Stromal cell of bone marrow (primary cell): Measurements from ENCODE around the gene PLXNA4.

Experiments used
- DNase-seq: peaks from one replicate; pipeline ENCODE4 v3.0.0-alpha.2; 2012; ENCODE audit warnings: low read depth

PLXNA4 gene

DNA sequence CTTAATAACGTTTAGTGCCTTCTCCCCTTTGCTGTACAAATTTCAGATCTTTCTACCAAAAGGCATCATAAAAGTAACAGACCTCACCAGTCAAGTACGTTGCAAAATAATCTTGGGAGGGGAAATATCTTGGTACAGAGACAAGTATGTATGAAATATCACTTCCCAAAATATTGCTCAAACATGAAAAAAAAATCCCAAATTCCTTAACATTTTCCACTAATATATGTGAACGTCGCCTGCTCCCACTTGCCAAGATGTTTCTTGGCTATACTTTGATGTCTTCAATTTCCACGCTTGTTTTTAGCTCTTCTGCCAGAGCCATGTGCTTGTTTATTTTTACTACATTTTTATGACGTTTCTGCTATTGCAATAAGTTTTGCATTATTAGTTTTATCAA is 223.5 kb downstream of the PLXNA4 start:
- no peak for DNase-seq

DNA sequence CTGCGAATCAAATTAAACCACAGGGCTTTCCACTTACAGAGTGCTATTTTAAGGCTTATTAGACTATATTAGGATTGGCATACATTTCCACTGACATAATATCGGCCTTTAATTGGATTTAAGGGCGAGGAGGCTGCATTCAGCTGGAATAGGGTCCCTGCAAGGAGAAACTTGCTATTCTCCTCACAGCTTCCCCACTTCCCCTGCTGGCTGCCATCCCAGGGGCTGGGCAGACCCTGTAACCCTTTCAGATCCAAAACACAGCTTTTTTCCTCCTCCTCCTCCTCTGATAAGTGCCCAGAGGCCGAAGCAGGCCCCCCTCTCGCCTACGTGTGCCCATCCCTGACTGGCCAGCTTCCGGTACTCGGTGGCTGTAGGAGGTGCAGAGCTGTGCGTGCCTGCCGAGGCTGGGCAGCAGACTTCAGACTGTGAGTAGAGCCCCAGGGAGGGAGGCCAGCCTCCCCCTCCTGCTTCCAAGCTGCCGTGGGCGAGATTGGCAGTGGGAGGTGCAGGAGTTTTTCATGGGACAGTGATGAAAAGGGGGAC is 224.2 kb downstream of the PLXNA4 start:
- DNase-seq, result no peak

GRCh38 chr7:132350741-132351140 is 225.5 kb downstream of the PLXNA4 start:
- no peak for DNase-seq

GRCh38 chr7:132349075-132349474 is 227.2 kb downstream of the PLXNA4 start:
- no peak for DNase-seq

GRCh38 chr7:132348341-132348740 is 227.9 kb downstream of the PLXNA4 start:
- no peak for DNase-seq

- no peak for DNase-seq
These were observed 228.4 kb downstream of the PLXNA4 start for GRCh38 chr7:132347858-132348257.

DNA sequence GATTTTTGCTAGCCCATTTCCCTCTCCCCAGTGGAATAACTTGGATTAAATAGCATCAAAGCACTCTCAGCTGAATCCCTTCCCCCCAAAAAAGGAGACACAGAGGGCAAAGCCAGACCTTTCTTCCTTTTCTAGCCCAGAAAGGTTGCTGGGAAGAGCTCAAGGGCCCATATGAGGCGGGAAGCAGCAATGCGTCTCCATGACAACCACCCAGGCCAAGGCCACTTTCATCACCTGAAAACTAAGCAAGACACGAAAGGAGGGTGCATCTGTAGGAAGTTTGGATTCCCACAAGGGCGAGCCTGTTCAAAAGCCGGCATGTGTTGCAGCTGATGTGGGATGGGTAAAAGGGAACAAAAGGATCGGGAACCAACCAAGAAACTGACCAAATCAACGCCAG is 229.1 kb downstream of the PLXNA4 start:
- no peak for DNase-seq

- DNase-seq, result no peak
These were observed 230.6 kb downstream of the PLXNA4 start for GRCh38 chr7:132345543-132346129.

- no peak for DNase-seq
These were observed 231.2 kb downstream of the PLXNA4 start for GRCh38 chr7:132345030-132345429.

DNA sequence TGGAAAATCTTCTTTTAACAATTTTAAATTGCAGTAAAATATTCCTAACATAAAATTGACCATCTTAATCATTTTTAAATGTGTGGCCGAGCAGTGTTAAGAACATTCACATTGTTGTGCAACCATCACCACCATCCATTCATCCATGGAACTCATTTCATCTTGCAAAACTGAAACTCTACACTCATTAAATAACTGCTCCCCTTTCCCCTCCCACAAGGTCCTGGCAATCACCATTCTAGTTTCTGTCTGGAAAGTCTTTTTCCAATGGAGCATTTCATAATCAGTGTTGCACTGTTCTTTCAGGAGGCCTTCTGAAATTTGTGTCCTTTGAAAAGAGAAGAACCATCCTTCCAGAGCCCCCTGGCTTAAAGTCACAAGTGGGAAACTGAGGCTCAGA is 233.1 kb downstream of the PLXNA4 start:
- DNase-seq, result peak; percentile 63

GRCh38 chr7:132337450-132338080 is 238.7 kb downstream of the PLXNA4 start:
- no peak for DNase-seq

GRCh38 chr7:132336797-132337196 is 239.5 kb downstream of the PLXNA4 start:
- DNase-seq, result no peak

DNA sequence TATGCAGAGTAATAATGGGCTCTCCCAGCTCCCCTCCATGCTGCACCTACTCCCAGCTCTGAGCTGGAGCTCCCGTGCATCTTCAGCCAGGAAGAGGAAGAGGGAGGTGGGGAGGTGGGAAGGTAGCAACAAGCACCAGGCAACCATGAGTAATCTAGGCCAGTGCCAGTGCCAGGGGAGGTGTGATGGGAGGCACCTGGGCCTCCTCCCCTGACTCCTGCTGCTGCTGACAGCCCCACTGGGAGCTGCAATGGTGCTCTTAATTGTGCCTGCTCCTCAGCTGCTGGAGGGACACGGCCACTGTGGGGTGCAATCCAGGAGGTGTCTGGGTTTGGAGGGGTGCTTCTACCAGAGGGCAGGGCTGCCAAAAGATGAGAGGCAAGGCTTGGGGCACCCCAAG is 243.0 kb downstream of the PLXNA4 start:
- no peak for DNase-seq

- no peak for DNase-seq
These were observed 247.5 kb downstream of the PLXNA4 start for GRCh38 chr7:132328760-132329159.

DNA sequence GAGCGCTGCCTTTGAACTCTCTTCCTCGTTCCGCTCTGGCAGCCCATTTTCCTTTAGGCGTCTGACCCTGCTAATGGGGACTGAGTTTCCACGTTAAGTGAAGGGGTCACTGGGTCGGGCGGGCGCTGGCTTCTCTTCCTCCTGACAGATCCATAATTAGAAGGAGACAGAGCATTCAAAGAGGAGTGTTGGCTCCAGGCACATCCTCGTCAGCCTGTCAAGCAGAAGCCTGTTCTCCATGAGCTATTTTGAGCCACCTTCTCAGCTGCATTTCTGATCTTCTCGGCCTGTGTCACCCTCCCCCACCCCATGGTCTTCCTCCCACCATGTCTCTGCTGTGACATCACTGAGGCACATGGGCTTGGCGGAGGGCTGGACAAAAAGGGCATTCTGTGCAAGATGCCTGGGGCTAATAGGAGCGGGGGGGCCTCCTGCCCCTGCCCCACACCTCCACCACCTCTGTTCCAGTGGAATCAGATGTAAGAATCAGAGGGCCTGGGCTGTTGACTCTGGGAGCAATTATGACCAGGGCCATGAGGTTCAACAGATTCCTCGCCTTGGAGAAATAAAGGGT is 248.1 kb downstream of the PLXNA4 start:
- no peak for DNase-seq

- no peak for DNase-seq
These were observed 249.2 kb downstream of the PLXNA4 start for GRCh38 chr7:132326878-132327589.

GRCh38 chr7:132322970-132323369 is 253.3 kb downstream of the PLXNA4 start:
- no peak for DNase-seq

GRCh38 chr7:132321387-132321786 is 254.9 kb downstream of the PLXNA4 start:
- DNase-seq, result no peak

GRCh38 chr7:132319481-132319880 is 256.8 kb downstream of the PLXNA4 start:
- no peak for DNase-seq

DNA sequence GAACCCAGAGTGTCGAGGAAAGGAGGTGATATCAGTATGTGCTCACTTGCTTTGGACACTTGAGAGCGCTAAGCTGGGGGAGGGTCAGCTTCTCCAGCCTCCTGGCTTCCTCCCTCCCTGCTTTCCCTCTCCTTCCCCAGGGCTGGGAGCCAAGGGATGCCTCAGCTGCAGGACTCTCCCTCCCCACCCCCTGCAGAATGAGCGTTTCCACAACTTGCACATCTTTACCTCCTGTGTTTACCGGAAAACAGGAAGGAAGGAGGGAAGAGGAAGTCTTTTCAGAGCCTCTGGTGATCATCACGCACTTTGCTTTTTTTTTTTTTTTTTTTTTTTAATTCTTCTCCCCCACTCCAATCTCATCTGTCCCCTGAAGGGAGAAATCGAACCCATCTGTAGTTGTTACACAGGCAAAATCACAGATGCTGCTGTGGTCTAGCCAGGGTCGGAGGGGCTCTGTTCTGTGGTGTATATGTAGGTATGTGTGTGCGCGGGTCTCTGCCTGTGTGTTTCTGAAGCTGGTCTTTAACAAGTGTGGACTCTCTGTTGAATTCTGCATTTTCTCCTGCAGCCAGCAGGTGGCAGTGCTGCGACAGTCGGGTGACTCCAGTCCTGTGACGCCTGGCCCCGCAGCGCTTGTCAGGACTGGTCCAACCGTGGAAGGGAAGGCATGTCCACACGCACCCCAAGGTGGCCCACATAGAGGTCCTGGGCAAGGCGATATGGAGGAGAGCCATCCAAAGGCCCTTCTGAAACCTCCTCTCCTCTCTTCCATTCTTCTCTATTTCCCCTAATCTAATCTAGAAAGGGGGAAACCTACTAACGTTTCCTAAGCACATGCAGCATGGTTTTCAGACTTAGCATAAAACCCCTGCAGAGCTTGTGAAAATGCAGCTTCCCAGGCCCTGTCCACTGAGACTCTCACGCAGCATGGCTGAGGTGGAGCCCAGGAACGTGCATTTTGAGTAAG is 257.6 kb downstream of the PLXNA4 start:
- DNase-seq, result peak; percentile 67

- DNase-seq, result no peak
These were observed 258.4 kb downstream of the PLXNA4 start for GRCh38 chr7:132317701-132318351.
